SK-N-SH treated with all-trans-retinoic acid at 6 μM for 48 hours (cell line): Measurements from ENCODE around the gene CTSK.
A peak's percentile ranks its signal among the peaks of the same experiment; 100 is the strongest.
"Not testable (repeated sequence)": the region's sequence is repeated elsewhere in the genome, so short reads cannot be mapped to it uniquely, and the experiment has no call there.

Experiments used
- ATAC-seq: fragments of 200-7000 bp; cut with Tn5 transposase; 3 replicates; pipeline ENCODE4 v1.9.1; 2020; ENCODE audit warnings: mild to moderate bottlenecking, moderate library complexity
- BACH2 ChIP-seq: fragments of 250-450 bp; sonication (Bioruptor Pico); IDR thresholded peaks from 2 replicates; pipeline ENCODE4 v1.9.0; 2021; ENCODE audit warnings: mild to moderate bottlenecking, borderline replicate concordance
- CREB5 ChIP-seq: fragments of 250-450 bp; sonication (Bioruptor Pico); IDR thresholded peaks from 2 replicates; pipeline ENCODE4 v1.5.1; 2020; ENCODE audit warnings: low read depth, mild to moderate bottlenecking, moderate library complexity
- CSDC2 ChIP-seq: fragments of 250-450 bp; sonication (Bioruptor Pico); IDR thresholded peaks from 2 replicates; pipeline ENCODE4 v1.5.0; 2020; ENCODE audit warnings: mild to moderate bottlenecking, moderate library complexity
- ESRRG ChIP-seq: fragments of 250-450 bp; sonication (Bioruptor Pico); IDR thresholded peaks from 2 replicates; pipeline ENCODE4 v1.6.1; 2021; ENCODE audit warnings: mild to moderate bottlenecking
- GLIS3 ChIP-seq: fragments of 250-450 bp; sonication (Bioruptor Pico); IDR thresholded peaks from 2 replicates; pipeline ENCODE4 v1.5.0; 2020; ENCODE audit warnings: mild to moderate bottlenecking, moderate library complexity
- ISL1 ChIP-seq: fragments of 250-450 bp; sonication (Bioruptor Pico); IDR thresholded peaks from 2 replicates; pipeline ENCODE4 v2.1.2; 2022; ENCODE audit warnings: mild to moderate bottlenecking, moderate library complexity
- OSR1 ChIP-seq: fragments of 250-450 bp; sonication (Bioruptor Pico); IDR thresholded peaks from 2 replicates; pipeline ENCODE4 v1.8.0; 2022; ENCODE audit warnings: moderate library complexity, mild to moderate bottlenecking, inconsistent platforms
- PATZ1 ChIP-seq: fragments of 250-450 bp; sonication (Bioruptor Pico); IDR thresholded peaks from 2 replicates; pipeline ENCODE4 v1.8.0; 2020; ENCODE audit warnings: mild to moderate bottlenecking, moderate library complexity, borderline replicate concordance
- POU6F1 ChIP-seq: fragments of 250-450 bp; sonication (Bioruptor Pico); IDR thresholded peaks from 2 replicates; pipeline ENCODE4 v1.8.0; 2021; ENCODE audit warnings: low read depth, mild to moderate bottlenecking, moderate library complexity, borderline replicate concordance
- RARB ChIP-seq: fragments of 250-450 bp; sonication (Bioruptor Pico); IDR thresholded peaks from 2 replicates; pipeline ENCODE4 v1.8.0; 2021; ENCODE audit warnings: mild to moderate bottlenecking, moderate library complexity
- SNAI2 ChIP-seq: fragments of 250-450 bp; sonication (Bioruptor Pico); IDR thresholded peaks from 2 replicates; pipeline ENCODE4 v1.5.0; 2020; ENCODE audit warnings: mild to moderate bottlenecking, moderate library complexity
- TCF4 ChIP-seq: fragments of 250-450 bp; sonication (Bioruptor Pico); IDR thresholded peaks from 2 replicates; pipeline ENCODE4 v1.8.0; 2021; ENCODE audit warnings: mild to moderate bottlenecking, moderate library complexity, borderline replicate concordance
- TSHZ2 ChIP-seq: fragments of 250-450 bp; sonication (Bioruptor Pico); IDR thresholded peaks from 2 replicates; pipeline ENCODE4 v1.5.0; 2020; ENCODE audit warnings: mild to moderate bottlenecking, moderate library complexity
- ZC3H10 ChIP-seq: fragments of 250-450 bp; sonication (Bioruptor Pico); IDR thresholded peaks from 2 replicates; pipeline ENCODE4 v1.5.1; 2021; ENCODE audit warnings: mild to moderate bottlenecking, moderate library complexity
- ZFP3 ChIP-seq: fragments of 250-450 bp; sonication (Bioruptor Pico); IDR thresholded peaks from 2 replicates; pipeline ENCODE4 v1.5.0; 2020; ENCODE audit warnings: mild to moderate bottlenecking, moderate library complexity
- ZNF565 ChIP-seq: fragments of 450-650 bp; formaldehyde crosslinking; conservative IDR thresholded peaks from 2 replicates; pipeline ENCODE4 v1.5.0; 2020; ENCODE audit warnings: low read depth, mild to moderate bottlenecking, moderate library complexity
- ZNF70 ChIP-seq: fragments of 450-650 bp; formaldehyde crosslinking; IDR thresholded peaks from 2 replicates; pipeline ENCODE4 v1.5.0; 2020; ENCODE audit warnings: mild to moderate bottlenecking, moderate library complexity
- ZNF8 ChIP-seq: fragments of 450-650 bp; formaldehyde crosslinking; IDR thresholded peaks from 2 replicates; pipeline ENCODE4 v1.5.0; 2020; ENCODE audit warnings: mild to moderate bottlenecking, moderate library complexity

The CTSK gene

GRCh38 chr1:150836129-150836773 is 28.2 kb upstream of the CTSK start (continued):
- TF ChIP-seq ISL1 (CRISPR knock-in tag), result no peak
- no peak for TF ChIP-seq ESRRG
- TF ChIP-seq OSR1 (CRISPR knock-in tag), result no peak
- TF ChIP-seq ZNF8 (CRISPR knock-in tag), result no peak
- no peak for TF ChIP-seq TCF4 (CRISPR knock-in tag)
- TF ChIP-seq, all 23 proteins: peak for 0

GRCh38 chr1:150833961-150834360 is 25.9 kb upstream of the CTSK start:
- not testable (repeated sequence) for ATAC-seq

GRCh38 chr1:150832597-150832996 is 24.5 kb upstream of the CTSK start:
- no peak for ATAC-seq
- no peak for TF ChIP-seq RARB (CRISPR knock-in tag)

GRCh38 chr1:150829751-150830150 is 21.7 kb upstream of the CTSK start:
- ATAC-seq, result 0 out of 3 replicates have a peak, but pooled peaks have one; percentile 40
- no peak for TF ChIP-seq ZC3H10 (CRISPR knock-in tag)

- ATAC-seq, result no peak
- TF ChIP-seq GLIS3 (CRISPR knock-in tag) (no peak), ZNF565 (CRISPR knock-in tag) (no peak), SNAI2 (CRISPR knock-in tag) (no peak), ZFP3 (CRISPR knock-in tag) (no peak), TSHZ2 (CRISPR knock-in tag) (no peak), TCF4 (CRISPR knock-in tag) (no peak), BACH2 (CRISPR knock-in tag) (no peak), ISL1 (CRISPR knock-in tag) (no peak), ZNF70 (CRISPR knock-in tag) (no peak), PATZ1 (CRISPR knock-in tag) (no peak), RARB (CRISPR knock-in tag) (no peak)
These were observed 18.2 kb upstream of the CTSK start for GRCh38 chr1:150826299-150826698.

- peak; percentile 79 for ATAC-seq
- TF ChIP-seq SNAI2 (CRISPR knock-in tag), result no peak
- TF ChIP-seq CSDC2 (CRISPR knock-in tag), result no peak
- TF ChIP-seq CREB5 (CRISPR knock-in tag), result no peak
- TF ChIP-seq POU6F1 (CRISPR knock-in tag), result no peak
These were observed 12.9 kb upstream of the CTSK start for GRCh38 chr1:150820730-150821512.
